NCI-H524 (cell line): ENCODE measurements around the gene DNAJC6.
"Not testable (repeated sequence)": the region's sequence is repeated elsewhere in the genome, so short reads cannot be mapped to it uniquely, and the experiment has no call there.

Experiments used
- DNase-seq, 2 experiments: peaks; one replicate each; lab custom pipeline; 2025; lab: John Stamatoyannopoulos, UW

Gene DNAJC6

DNA sequence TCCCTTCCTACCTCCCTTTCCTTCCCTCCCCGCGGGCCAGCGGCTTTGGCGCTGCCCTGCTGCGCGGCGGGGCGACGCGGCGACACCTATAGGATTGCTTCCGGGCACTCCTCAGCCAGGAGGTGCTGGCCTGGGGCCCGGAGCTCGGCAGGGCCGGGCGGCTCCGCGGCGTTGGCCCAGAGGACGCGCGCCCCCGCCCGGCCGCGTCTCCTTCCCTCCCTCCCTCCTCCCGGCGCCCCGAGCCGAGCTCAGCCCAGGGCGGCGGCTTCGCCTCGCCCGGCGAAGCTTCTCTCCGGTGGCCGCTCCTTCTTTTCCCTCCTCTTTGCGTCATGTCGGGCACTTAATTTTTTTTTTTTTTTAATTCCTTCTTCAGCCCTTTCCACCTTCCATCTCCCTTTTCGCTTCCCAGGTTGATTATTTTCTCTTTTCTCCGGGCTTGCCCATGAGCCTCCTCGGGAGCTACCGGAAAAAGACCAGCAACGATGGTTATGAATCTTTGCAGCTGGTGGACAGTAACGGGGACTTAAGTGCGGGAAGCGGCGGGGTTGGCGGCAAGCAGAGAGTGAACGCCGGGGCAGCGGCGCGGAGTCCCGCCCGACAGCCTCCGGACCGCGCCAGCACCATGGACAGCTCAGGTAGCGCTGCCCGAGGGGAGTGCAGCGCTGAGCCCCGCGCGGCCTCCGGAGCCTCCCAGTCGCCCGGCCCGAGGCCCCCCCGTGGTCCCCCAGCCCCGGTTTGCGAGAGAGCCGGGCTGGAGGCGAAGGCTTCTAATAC, at the start of gene DNAJC6:
Gene DNAJC6, plus strand, starts transcription at position 240 of the 774 bp plus-strand sequence. Its CDS starts 203 bp downstream, at position 443.
- DNase-seq: peak; percentile 44 to 78

DNA sequence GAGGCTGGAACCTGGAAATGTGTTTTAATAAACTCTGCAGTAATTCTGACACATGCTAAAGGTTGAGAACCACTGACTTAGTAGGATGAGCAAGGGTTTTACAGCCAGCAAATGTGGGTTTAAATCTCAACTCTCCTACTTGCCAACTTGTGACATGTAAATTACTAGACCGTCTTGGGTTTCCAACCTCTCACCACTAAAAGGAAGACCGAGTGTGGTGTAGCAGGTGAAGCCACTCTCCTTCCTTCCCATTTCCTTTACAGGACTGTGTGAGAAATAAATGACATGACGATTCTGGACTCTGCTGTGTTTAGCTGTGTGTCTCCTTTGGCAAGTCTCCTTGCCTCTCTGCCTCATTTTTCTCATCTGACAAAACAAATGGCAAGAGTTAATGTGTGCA, 49.5 kb upstream of the DNAJC6 start:
- no peak for DNase-seq

DNA sequence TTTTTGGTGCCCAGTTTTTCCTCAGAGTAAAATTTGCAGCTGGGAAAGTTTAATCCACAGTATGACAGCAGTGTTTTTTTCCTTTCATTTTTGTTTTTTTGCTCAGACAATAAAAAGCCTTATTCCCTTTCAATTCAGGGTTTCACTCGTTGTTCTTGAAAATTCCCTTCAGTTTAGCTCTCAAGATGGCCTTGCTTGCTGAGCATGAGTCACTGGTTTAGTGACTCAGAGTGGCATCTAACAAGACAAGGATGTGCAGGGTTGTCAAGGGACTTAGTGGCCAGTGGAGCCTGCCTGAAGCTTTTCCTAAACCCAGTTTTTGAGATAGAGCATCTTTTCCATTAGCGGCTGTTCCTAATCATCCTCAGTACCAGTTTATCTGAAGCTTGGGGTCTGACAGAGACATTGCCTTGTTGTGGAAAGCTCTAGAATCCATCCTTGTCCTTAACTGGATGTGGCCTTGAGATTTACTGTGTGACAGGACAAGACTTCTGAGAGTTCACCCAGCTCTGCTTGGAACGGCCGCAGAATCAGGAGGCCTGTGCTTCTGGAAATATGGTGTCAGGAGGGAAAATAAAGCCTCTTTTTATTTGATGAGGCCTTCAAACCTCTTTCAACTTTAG, 48.4 kb upstream of the DNAJC6 start:
- DNase-seq: no peak

DNA sequence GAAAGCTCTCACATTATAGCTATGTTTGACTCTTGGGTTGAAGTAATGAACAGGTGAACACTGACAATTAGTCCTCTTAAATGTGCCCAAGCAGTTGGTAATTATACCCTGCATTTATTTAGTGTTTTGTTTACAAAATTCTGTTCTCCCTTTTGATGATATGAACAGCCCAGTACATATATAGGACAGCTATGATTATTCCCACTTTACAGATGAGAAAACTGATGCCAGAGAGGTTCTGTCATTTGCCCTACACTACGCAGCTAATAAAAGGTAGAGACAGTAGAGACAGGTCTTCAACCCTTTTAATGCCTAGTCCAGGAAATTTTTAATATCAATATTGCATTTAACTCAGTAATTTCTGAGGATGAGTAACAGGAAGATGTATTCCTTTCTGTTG, 46.1 kb upstream of the DNAJC6 start:
- DNase-seq: no peak

DNA sequence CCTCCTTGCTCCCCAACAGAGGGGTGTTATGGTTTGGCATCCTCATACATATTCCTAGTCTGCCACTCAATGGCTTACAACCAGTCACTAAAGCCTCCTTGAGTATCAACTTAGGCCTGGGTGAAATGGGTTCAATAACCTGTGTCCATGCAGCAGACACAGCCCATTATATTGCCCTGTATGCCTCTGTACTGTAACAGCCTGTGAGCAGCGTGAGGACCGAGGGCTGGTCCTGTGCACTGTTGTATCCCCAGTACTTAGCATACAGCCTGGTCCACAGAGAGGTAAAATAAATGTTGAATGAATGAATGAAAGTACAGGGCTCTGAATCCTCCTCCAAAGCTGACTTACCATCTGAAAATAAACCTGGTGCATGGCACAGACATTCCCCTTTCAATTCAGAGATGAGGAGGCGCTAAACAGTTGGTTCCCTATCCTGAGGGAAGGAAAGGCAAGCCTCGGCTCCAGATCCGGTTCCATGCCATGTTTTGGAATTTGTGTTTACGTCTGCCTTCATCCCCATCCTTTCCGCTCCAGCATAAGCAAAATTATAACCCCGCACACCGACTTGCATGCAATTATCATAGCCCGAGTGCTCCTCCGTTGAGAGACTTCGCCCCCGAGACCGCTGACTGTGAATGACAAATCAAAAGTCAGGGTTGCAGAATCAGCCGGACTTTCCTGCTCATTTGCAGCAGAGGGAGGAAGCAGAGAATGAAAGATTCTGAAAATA, 45.0 kb upstream of the DNAJC6 start:
- peak; percentile 71 to 93 for DNase-seq

DNA sequence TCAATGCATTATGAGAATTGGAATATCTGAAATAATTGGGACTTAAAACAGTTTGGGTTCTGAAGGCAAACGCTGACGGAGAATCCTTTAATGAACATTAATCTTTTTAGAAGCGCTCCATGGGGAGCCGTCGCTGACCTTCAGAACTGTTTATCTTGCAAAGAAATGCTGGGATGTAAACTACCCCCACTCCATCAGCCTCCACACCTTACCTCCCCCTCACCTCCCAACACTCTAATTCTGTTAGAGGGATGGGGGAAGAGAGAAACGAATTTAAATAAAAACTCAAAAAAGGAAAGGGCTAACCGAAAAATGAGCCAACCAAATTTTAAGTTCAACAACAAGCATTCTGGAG, 44.1 kb upstream of the DNAJC6 start:
- DNase-seq: peak in 1 of 2 experiments; percentile 47

DNA sequence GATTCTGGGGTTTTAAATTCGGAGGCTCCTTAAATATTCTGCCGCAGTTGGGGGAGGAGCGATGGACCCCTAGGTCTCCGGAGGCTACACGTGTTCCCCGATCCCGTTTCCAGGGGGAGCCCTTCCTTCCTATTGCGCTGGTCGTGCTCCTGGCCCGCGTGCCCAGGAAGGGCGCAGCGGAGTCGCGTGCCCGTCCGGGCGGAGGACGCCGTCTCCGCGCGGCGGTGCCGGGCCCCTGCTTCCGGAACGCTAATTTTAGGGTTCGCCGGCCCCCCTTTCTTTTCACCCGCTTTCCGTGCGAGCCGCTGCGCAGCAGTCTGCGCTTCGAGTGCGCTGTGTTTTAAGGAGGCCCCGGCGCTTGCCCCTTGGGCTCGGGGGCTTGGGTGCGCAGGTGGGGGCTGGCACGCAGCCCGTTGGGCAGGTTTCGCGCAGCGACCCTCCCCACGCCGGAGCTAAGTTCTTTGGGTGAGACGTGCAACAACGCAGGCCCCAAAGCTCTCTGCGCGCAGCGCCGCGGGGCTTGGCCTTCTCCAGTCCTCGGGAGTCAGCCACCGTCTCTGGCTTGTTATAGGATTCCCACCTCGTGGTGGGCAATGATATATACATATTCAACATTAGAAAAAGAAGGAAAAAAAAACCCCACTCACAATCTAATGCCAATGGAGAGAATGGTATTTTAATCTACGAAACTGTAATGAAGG, 43.5 kb upstream of the DNAJC6 start:
- DNase-seq: peak; percentile 74 to 87

DNA sequence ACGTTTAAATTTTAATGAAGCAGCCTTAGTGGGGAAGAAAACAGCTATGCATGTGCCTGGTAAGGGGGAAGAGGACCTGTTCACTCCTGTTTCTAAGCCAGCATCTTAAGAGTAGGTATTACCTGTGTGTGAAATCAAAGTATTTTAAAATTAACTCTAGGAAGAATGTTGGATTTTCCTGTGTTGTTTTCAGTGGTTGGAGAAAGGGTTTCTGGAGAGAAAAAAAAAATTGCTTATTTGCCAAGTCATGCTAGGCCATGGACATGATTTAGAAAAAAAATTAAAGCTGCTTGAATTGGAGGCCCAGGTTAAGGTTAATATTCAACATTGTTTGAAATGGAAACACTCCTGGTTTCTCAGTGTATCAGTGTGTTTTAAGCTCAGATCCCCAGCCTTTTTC, 42.9 kb upstream of the DNAJC6 start:
- DNase-seq: no peak

DNA sequence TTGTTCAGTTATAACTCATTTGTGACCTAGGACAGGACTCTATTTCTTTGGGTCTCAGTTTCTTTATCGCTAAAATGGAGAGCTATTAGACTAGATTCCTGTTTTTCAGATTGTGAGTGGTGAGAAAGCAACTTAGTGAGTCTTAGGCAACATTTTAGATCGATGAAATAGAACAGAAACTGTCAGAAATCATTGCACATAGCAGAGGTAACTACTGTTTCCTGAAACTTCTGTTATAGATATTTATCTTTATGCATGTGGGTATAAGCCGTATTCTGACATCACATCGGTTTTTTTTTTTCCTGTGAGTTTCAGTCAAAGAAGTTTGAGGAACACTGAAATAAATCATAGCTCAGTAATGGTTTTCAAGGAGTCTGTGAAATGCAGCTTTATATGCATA, 42.1 kb upstream of the DNAJC6 start:
- DNase-seq: no peak

DNA sequence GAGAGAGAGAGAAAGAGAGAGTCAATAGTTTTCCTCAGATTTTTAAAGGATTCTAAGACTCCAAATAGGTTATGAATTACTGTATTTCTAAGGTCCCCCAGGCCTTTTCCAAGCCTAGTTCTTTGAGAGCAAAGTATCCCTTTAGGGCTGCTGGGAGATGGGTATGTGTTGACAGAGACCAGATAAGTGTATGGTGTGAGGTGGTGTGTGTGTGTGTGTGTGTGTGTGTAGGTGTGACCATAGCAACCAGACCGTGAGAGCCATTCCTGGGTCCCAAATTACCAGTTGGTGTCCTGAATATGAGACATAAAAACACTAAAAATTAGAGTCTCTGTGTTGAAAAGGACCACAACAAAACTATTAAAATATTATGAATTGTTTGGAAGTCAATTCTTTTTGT, 41.7 kb upstream of the DNAJC6 start:
- no peak for DNase-seq

DNA sequence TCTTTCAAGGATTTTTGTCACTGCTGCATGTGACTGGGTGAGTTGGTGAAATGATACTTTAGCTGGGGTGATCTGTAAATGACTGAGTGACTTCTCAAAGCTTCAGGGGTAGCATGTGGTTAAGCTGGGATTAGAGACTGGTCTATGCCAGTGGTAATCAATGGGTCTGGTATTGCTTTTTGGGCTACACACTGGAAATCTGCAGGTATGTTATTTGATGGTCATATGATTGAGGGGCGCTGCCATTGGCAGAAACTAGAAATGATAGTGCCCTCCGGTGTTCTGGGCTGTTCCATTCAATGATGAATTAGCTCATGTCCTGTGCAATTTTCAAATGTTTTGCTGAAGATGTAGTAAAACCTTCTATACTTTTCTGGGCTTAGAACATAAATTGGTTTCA, 39.7 kb upstream of the DNAJC6 start:
- peak in 1 of 2 experiments; percentile 6 for DNase-seq

DNA sequence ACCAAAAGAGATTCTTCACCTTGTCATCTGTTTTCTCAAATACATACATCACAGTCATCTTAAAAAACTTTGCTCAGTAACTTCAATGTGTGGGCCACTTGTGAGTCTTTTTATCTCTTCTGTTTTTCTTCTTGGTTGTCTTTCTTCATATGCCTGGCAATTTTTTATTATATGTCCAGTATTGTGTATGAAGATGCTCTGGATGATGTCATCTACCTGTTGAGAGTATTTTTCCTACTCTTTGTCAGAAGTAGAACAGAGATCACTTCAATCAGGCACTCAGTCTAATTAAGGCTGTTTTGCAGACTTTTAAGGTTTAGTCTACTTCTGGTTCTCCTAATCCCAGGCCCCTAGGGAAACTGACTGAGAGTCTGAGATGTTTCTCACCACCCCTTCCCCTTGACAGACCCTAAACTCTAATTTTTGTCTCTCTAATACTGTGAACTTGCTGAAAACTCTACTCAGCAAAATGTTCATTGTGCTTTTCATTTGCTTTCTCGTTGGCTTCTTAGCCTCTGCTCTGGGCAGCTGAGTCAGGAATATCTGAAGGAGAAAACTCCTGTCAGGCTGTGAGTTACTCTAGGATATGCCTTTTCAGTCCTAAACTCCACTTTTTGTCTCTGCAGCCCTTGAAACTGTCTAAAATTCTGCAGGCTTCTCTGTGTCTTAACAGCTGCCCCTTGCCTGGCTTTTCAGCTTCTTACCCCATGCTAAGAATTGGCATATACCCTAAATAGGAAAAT, 33.0 kb upstream of the DNAJC6 start:
- no peak for DNase-seq

DNA sequence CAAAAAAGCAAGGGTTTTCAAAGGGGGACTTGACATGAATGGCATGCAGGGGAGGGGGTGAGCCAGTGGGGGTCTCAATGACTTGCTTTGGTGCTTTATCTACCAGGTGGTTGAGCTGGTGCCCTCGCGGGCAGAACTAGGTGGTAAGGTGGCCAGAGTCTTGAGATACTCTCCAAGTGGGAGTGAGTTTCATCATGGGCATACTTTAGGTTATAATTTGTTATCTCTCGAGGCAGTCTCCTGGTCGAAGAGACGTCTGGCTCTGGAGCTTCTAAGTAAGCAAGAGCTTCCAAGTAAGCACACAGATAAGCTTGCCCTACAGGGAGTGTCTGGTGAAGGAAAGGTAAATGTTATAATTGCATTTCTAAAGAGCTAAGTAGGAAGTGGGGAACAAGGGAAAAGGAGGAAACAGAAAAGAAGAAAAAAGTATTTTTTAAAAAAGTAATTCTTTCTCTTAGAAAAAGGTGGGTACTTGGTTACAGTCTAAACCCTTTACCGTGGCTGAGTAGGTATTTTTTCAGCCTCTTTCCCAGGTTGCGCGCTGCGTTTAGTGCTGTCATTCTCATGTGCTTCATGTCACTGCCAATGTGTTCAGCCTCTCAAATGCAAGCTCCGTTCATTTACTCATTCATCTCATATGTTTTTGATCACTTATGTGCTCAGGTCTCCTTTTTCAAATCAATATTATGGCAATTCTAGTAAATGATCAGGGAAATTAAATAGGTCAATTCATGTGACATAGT, 31.6 kb upstream of the DNAJC6 start:
- no peak for DNase-seq

DNA sequence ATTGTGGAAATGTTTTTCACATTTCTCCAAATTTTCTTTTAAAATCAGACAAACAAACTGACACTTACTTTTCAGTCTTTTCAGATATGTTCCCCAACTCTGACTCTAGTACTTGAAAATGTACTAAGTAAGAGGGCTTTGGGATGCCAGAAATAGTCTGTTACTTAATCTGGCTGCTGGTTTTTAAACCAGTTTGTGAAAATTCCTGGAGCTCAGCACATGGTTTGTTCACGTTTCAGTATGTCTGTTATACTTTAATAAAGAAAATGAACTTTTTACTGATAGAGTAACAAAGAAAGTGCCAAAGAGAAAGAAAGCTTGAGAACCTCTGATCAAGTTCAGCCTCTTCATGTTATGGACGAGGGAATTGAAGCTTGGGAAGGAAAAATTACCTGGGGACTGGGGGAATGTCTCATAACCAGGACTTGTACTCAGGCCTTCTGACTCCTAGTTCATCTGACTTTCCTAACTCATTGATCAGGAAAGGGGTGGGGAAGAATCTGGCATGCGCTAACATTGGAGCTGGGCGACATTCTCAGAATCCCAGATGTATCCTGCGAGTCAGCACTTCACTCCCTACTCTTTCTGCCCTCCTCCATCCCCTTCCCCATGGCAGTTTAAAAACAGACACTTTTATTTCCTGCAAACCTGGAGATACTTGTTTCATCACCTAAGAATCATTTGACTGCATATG, 30.8 kb upstream of the DNAJC6 start:
- no peak for DNase-seq

DNA sequence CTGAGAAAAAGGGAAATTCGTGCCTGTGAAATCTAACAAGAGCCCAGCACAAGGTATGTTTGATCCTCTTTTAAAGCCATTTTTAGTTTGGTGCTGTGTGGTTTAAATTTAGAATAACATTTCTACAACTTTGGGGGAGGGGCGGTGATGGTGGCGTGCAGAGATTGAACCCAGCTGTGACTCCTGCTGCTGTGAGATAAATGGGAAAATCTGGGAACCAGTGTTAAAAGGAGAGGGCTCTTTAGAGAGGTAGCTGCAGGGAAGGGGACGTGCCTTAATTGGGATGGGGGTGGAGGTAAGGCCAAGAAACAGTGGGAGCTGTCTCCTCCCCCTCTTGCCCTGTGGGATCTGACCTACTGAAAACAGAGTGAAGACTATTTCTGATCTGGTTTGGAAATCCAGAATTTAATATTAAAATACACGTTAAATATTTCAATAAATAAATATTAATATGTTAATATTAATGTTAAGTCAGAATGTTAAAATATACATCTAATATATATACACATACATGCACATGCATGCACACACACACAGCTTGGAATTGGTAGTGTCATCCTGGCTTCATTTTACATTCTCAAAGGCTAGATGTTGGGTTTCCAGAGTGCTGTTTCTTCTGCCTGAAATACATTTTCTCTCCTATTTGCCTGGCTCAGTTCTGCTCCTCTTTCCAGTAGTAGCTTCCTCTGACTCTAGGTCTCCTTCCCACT, 30.1 kb upstream of the DNAJC6 start:
- DNase-seq: no peak

DNA sequence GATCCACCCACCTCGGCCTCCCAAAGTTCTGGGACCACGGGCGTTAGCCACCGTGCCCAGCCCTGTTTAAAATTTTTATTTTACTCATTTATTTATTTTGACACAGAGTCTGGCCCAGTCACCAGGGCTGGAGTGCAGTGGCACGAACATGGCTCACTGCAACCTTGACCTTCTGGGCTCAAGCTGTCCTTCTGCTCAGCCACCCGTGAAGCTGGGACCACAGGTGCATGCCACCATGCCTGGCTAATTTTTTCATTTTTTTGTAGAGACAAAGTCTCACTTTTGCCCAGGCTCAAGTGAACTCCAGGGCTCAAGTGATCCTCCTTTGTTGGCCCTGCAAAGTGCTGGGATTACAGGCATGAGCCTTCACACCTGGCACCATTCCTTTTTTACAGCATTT, 27.5 kb upstream of the DNAJC6 start:
- DNase-seq: no peak

DNA sequence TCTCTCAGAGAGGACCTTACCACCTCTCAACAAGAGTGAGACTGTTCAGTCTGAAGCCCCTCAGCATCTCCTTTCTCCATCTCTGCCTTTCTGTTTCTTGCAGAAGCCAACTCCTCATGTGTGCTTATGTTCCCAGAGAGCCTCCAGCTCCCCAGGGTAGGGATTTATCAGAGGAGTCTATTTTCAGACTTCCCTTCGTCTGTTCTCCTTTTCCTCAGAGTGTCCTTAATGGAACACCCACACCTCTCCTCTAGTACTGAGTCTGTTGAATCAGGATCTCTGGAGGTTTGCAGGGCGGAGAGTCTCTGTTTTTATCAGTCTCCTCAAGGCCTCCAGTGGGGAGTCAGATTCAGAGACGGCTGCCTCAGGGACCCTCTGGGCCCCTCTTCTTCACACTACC, 25.1 kb upstream of the DNAJC6 start:
- DNase-seq: no peak

DNA sequence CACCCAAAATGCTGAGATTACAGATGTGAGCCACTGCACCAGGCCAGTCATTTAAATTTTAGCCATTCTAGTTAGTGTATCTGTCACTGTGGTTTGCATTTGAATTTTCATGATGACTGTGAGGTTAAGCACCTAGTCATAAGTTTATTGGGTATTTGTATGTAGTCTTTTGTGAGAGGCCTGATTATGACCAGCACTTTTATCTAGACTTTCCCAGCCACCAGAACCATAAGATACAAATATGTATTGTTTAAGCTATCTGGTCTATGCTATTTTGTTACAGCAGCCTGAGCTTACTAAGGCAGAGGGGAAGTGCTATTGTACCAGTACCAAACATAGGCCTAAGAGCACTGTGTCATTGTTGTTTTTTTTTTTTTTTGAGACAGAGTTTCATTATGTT, 19.9 kb upstream of the DNAJC6 start:
- DNase-seq: no peak

DNA sequence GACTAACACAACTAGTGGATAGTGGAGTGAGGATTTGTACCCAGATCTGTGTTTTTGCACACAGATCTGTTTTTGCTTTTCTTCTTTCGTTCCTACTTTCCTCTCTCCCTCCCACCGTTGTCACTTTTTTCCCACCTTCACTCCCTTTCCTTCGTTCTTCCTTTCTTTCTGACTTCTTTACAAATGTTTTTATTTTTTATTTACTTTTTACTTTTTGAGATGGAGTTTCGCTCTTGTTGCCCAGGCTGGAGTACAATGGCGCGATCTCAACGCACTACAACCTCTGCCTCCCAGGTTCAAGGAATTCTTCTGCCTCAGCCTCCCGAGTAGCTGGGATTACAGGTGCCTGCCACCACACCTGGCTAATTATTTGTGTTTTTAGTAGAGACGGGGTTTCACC, 17.5 kb upstream of the DNAJC6 start:
- not testable (repeated sequence) for DNase-seq
